CD4-positive, alpha-beta T cell treated with Interleukin-15 for 1 hour (primary cell): Measurements from ENCODE around the gene PXYLP1.
"Not testable (repeated sequence)": the region's sequence is repeated elsewhere in the genome, so short reads cannot be mapped to it uniquely, and the experiment has no call there.

ENCODE experiments used
- DNase-seq: peaks from one replicate; pipeline ENCODE4 v3.0.0-alpha.2; 2020

PXYLP1 gene

GRCh38 chr3:141302364-141303141 is 70.9 kb downstream of the PXYLP1 start:
- no peak for DNase-seq

GRCh38 chr3:141303481-141304223 is 72.0 kb downstream of the PXYLP1 start:
- peak; percentile 43 for DNase-seq

DNA sequence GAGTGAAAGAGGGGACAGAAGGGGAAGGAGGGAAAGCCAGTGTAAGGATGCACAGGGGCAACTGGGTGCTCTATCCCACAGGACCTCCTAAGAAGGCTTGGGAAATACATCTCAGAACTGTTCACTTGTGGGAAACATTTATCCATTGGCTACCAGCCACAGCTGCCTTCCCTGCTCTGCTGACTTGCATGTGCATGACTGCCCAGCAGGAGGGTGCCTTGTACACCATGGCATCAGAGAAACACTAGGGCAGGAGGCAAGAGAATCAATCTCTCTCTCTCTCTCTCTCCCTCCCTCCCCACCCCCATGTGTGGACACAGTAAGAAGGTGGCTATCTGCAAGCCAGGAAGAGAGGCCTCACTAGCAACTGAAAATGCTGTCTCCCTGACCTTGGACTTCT is 73.8 kb downstream of the PXYLP1 start:
- DNase-seq = no peak

DNA sequence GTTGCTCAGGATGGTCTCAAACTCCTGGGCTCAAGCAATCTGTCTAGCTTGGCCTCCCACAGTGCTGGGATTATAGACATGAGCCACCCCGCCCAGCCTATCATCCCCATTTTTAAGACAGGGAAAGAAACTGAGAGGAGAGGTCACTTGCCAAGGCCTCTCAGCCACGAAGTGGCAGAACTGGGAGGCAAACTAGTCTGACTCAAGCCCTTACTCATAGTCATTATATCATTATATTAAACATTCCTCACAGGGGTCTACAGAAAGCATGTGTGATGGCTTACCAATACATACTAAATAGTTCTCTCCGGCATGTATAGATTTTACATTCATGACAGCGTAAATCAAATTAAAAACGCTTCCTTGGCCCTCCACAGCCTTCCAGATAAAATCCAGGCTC is 74.7 kb downstream of the PXYLP1 start:
- no peak for DNase-seq

DNA sequence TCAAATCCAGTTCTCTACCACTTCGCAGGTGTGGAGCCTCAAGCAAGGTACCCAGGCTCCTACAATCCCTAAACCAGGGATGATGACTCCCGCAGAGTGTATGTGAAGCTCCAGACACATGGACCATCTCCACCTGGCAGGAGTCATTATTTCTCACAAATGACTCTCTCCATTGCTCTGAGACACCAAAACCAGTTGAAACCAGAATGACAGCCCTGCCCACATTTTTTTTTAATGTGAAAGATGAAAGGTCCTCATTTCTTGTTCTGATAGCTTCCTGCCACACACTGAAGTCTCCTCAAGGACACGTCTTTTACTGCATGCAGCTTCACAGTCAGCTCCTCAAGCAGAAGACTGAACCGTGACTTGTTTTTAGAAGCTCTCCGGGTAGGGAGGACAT is 75.3 kb downstream of the PXYLP1 start:
- DNase-seq = no peak

- no peak for DNase-seq
Observed at GRCh38 chr3:141307351-141308059, 75.9 kb downstream of the PXYLP1 start.

GRCh38 chr3:141308588-141309218 is 77.1 kb downstream of the PXYLP1 start:
- DNase-seq = no peak

DNA sequence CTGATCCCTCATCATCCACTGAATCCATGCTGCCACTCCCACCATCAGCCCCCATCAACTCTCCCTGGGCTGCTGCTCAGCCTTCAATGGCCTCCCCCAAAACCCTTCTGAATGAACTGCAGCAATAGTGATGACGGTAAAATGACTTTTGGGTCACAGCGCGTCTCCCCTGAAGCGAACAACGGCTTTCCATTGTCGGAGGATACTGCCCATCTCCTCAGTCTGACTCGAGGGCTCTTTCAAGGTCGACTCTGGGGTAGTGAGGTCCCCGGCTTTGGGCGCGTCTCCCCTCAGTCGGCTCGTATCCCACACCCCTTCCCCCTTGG is 79.5 kb downstream of the PXYLP1 start:
- no peak for DNase-seq

GRCh38 chr3:141311496-141312353 is 80.1 kb downstream of the PXYLP1 start:
- DNase-seq = peak; percentile 98

- no peak for DNase-seq
Observed at GRCh38 chr3:141312354-141313092, 80.9 kb downstream of the PXYLP1 start.

DNA sequence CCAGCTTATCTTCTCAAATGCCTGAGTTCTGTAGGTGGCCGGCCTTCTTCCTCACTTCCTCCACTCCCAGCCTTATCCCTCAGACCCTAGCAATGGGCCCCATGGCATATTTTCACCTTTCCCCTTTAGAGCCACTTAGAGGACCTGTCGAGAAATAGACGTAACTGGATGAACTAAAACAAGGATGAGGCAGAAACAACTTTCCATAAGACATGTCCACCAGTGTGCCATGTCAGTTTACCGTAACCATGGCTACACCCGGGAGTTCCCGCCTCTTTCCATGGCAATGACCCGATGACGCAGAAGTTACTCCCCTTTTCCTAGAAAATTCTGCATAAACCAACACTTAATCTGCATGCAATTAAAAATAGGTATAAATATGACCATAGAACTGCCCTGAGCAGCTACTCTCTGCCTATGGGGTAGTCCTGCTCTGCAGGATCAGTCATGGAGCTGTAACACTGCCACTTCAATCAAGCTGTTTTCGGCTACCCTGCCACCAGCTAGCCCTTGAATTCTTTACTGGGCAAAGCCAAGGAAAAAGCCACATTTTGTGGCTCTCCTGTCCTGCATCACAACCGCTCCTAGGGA is 81.6 kb downstream of the PXYLP1 start:
- DNase-seq = no peak

DNA sequence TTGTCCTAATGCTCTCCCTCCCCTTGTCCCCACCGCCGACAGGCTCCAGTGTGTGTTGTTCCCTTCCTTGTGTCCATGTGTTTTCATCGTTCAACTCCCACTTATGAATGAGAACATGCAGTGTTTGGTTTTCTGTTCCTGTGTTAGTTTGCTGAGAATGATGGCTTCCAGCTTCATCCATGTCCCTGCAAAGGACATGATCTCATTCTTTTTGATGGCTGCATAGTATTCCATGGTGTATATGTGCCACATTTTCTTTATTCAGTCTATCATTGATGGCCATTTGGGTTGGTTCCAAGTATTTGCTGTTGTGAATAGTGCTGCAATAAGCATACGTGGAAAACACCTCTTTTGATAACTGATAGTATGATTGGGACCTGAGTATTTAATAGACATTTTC is 82.8 kb downstream of the PXYLP1 start:
- DNase-seq = not testable (repeated sequence)

GRCh38 chr3:141316851-141317250 is 85.2 kb downstream of the PXYLP1 start:
- no peak for DNase-seq

DNA sequence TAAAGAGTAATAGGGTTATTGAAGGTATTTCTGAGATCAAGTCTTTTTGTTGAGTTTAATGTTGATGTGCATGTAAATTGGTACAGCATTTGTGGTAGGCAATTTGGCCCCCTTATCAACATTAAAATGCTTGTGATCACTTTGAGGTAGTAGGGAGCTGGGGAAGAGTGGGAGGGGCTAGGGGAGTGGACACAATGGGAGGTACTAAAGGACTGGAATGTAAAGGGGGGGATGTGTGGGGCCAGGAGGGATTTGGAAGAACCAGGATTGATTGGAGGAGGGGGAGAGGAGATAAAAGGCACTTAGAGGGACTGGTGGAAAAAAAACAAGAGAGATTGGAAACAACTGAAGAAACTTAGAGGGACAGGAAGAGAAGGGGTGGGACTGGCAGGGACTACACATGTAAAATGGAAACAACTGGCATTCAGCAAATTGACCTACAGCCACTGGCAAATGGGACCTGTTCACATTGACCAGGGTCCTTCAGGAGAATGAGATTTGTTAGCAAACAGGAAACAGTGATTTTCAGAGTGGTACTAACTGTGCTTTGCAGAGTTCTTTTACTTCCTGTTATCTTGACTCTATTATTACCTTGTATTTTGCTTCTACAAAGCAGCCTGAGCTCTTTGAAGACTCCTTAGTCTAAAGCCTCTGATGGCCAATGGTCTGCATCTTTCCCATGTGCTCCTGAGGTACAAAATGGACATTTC is 88.9 kb downstream of the PXYLP1 start:
- DNase-seq = no peak

GRCh38 chr3:141321109-141321497 is 89.5 kb downstream of the PXYLP1 start:
- no peak for DNase-seq

GRCh38 chr3:141323936-141324704 is 92.5 kb downstream of the PXYLP1 start:
- no peak for DNase-seq

- no peak for DNase-seq
Observed at GRCh38 chr3:141326123-141326522, 94.5 kb downstream of the PXYLP1 start.

DNA sequence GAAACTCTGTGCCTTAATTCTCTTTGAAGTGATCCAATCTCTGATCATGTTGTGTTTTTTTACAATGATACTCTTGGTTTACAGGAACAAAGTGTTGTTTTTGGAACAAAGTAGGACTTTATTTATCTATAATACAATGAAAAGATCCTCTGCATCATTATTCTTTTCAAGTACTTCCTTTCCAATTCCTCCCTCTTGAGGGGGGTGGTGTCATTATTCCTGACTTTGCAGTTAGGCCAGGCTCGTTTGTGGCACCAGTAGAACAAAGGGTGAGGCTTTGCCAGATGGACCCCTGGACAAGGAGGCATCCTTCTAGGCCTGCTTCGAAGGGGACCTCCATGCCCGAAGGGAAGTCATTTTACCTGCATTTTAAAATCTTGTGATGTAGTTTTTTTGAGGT is 95.0 kb downstream of the PXYLP1 start:
- no peak for DNase-seq

GRCh38 chr3:141328286-141329166 is 96.9 kb downstream of the PXYLP1 start:
- DNase-seq = no peak
